ENCODE measurements around the gene LFNG. TPM values are rescaled to one million over a fixed set of nuclear protein-coding genes. Genes with fewer than 3 reads are reported as not detected.

The LFNG gene
- total RNA-seq, 1 donor from 2014 or later, result 41.0 TPM

DNA sequence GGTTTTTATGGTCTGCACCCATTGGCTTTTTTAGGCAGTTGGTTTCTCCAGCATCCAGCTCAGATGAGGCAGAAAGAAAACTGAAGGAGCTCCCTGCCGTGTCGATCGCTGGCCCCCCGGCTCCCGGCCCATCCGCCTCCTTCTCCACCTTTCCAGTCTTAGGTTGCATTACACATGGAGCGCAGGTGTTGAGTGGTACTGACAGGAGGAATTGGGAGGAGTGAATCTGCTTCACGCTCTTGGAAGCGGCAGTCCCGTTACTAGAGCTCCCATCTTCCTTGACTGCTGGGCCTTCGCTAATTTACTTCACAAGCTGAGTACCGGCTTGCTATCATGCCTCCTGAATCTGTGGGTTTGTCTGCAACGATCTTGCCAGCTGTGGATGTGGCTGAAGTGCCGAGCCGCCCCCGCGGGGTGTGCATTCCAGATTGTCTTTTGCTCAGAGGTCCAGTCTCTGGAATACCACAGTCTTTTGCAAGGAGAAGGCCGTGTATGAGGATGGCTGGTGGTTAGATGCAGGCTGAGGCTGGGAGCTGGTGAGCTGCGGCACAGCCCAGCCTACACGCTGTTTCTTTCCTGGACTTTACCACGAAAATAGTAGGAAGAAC, 56.3 kb downstream of the LFNG start:
- Mint-ChIP-seq H3K9me3 (no peaks in the 10 kb centered on the region), H3K4me3 (ENCODE audit: low read depth) (no peak overlapping the region), H3K36me3 (ENCODE audit: low read depth) (no peaks in the 10 kb centered on the region), H3K27me3 (ENCODE audit: low read depth) (no peaks in the 10 kb centered on the region), H3K27ac (no peak overlapping the region), H3K4me1 (ENCODE audit: low read depth) (peaks cover 7% of the 10 kb centered on the region)
- no peak for DNase-seq (ENCODE audit: low spot score)
- intact Hi-C loops (cut with micrococcal nuclease), result no loop called here

DNA sequence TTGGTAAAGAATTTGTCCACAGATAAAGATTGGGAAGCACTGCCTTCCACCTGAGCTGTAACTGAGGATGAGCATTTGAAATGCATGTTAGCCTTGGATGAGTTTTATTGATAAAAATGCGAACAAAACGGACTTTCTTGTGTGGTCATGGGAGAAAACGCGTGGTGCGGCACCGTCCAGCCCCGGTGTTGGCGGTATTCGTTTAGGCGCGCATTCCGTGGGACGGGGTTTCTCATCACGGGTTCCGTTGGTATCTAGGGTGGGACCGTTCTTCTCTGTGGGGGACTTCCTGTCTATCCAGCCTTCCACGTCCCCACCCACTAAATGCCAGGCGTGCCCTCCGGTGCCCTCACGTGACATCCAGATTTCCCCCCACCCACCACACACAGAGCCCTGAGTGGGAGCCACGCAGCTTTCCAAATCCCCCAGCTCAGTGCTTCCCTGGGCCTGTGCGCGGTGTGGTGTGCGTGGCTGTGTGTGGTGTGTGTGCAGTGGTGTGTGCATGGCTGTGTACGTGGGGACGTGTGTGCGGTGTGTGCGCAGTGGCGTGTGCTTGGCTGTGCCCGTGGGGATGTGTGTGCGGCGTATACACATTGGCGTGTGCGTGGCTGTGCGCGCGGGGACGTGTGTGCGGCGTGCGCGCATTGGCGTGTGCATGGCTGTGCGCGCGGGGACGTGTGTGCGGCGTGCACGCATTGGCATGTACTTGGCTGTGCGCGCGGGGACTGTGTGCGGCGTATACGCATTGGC, 57.3 kb downstream of the LFNG start:
- H3K9me3 Mint-ChIP-seq, result no peaks in the 10 kb centered on the region

More for the DNA sequence above, 57.3 kb downstream of the LFNG start:
- Mint-ChIP-seq H3K36me3 (ENCODE audit: low read depth) (no peaks in the 10 kb centered on the region), H3K27me3 (ENCODE audit: low read depth) (no peaks in the 10 kb centered on the region), H3K4me1 (ENCODE audit: low read depth) (peaks cover 7% of the 10 kb centered on the region), H3K27ac (no peak overlapping the region), H3K4me3 (ENCODE audit: low read depth) (no peak overlapping the region)
- intact Hi-C loops (cut with micrococcal nuclease), result no loop called here
- no peak for DNase-seq (ENCODE audit: low spot score)

Other genes with a start within 250 kb of the LFNG start
- gene SNX8, start 205.3 kb upstream of the LFNG start, total RNA-seq, result 31.8 and 38.7 TPM in 2 replicates
- gene EIF3B, start 164.9 kb upstream of the LFNG start, total RNA-seq, result 242 and 245 TPM in 2 replicates
- 9.8 and 11.8 TPM in 2 replicates for gene CHST12, start 116.2 kb upstream of the LFNG start, total RNA-seq
- not detected in 2 replicates for gene GRIFIN, start 43.4 kb upstream of the LFNG start, total RNA-seq
- gene BRAT1, start 35.8 kb downstream of the LFNG start, total RNA-seq, result 39.9 and 41.9 TPM in 2 replicates
- gene IQCE, start 39.2 kb downstream of the LFNG start, total RNA-seq, result 9.4 and 12.3 TPM in 2 replicates
- 48.7 and 53.6 TPM in 2 replicates for gene TTYH3, start 112.2 kb downstream of the LFNG start, total RNA-seq
- 0.07 and 0.14 TPM in 2 replicates for gene AMZ1, start 168.4 kb downstream of the LFNG start, total RNA-seq

Data from activated T-helper 2 cell treated with anti-CD3 and anti-CD28 coated beads, Interferon-gamma antibody, Interleukin-2, Interleukin-4, amounts not matched to agents 10 μg/mL and 5 μg/mL and 100 μg/mL, durations not matched to agents 14 hours and 24 hours and 36 hours (primary cell).